Smooth muscle cell (in vitro differentiated cells): Measurements from ENCODE around the gene AFF3. TPM values are rescaled to one million over a fixed set of nuclear protein-coding genes. Genes with fewer than 3 reads are reported as not detected.

ENCODE experiments used
- DNase-seq: peaks from one replicate; lab custom pipeline; 2025; ENCODE audit not compliant: unreplicated experiment; lab: John Stamatoyannopoulos, UW
- H2AFZ ChIP-seq: fragments of 200-600 bp; sonication (generic); 2 replicates; pipeline ENCODE4 v1.6.0; 2016; ENCODE audit warnings: antibody characterized with exemption, low read depth, mild to moderate bottlenecking
- H3F3A ChIP-seq: fragments of 200-600 bp; sonication (generic); 2 replicates; pipeline ENCODE4 v1.6.0; 2017; ENCODE audit warnings: antibody characterized with exemption, low read depth
- H3K27ac ChIP-seq: fragments of 200-600 bp; sonication (generic); 2 replicates; pipeline ENCODE4 v1.5.1; 2016; ENCODE audit warnings: low read depth, mild to moderate bottlenecking
- H3K27me3 ChIP-seq: fragments of 200-600 bp; sonication (generic); 2 replicates; pipeline ENCODE4 v1.6.1; 2016; ENCODE audit warnings: low read depth, mild to moderate bottlenecking
- H3K36me3 ChIP-seq: fragments of 200-600 bp; sonication (generic); 2 replicates; pipeline ENCODE4 v1.5.1; 2016; ENCODE audit warnings: low read depth
- H3K4me1 ChIP-seq: fragments of 200-600 bp; sonication (generic); 2 replicates; pipeline ENCODE4 v1.5.1; 2016; ENCODE audit warnings: low read depth
- H3K4me2 ChIP-seq: fragments of 200-600 bp; sonication (generic); 2 replicates; pipeline ENCODE4 v1.6.0; 2016; ENCODE audit warnings: mild to moderate bottlenecking
- H3K4me3 ChIP-seq: fragments of 200-600 bp; sonication (generic); 2 replicates; pipeline ENCODE4 v1.5.1; 2016; ENCODE audit warnings: mild to moderate bottlenecking
- H3K79me2 ChIP-seq: fragments of 200-600 bp; sonication (generic); 2 replicates; pipeline ENCODE4 v1.6.0; 2016; ENCODE audit warnings: low read depth, mild to moderate bottlenecking
- H3K9ac ChIP-seq: fragments of 200-600 bp; sonication (generic); 2 replicates; pipeline ENCODE4 v1.6.0; 2016; ENCODE audit warnings: low read depth
- H3K9me3 ChIP-seq: fragments of 200-600 bp; sonication (generic); replicated peaks from 2 replicates; pipeline ENCODE4 v1.5.1; 2016; ENCODE audit warnings: low read depth
- H4K20me1 ChIP-seq: fragments of 200-600 bp; sonication (generic); 2 replicates; pipeline ENCODE4 v1.6.0; 2016; ENCODE audit warnings: low read depth
- WGBS: methylation state at CpG from one replicate; pipeline ENCODE4 v1.1.7; 2016; ENCODE audit warnings: low lambda C conversion rate; 5-methylcytosine and 5-hydroxymethylcytosine counted together
- polyA plus RNA-seq: library from polyadenylated mRNA; unstranded; fragments of >200 nt; fragmentation: Nextera tagmentation; extraction: Ambion mirVana; gene quantifications from 2 replicates; pipeline ENCODE4 v1.2.1, GENCODE V29; 2016
- total RNA-seq: library from RNA; depleted of rRNA; stranded (reverse); fragments of >200 nt; gene quantifications from 2 replicates; pipeline ENCODE4 v1.2.3, GENCODE V29; 2014
- TF ChIP-seq, protein P1 (sequence below): fragments of 200-600 bp; sonication (generic); IDR thresholded peaks from 2 replicates; pipeline ENCODE4 v1.5.1; 2017; ENCODE audit warnings: borderline replicate concordance, mild to moderate bottlenecking, antibody characterized with exemption; ENCODE audit not compliant: insufficient read depth, poor library complexity, severe bottlenecking

Gene AFF3
- total and polyA plus RNA-seq, 2 experiments from 2014 or later = 0.27 to 0.39 TPM

DNA sequence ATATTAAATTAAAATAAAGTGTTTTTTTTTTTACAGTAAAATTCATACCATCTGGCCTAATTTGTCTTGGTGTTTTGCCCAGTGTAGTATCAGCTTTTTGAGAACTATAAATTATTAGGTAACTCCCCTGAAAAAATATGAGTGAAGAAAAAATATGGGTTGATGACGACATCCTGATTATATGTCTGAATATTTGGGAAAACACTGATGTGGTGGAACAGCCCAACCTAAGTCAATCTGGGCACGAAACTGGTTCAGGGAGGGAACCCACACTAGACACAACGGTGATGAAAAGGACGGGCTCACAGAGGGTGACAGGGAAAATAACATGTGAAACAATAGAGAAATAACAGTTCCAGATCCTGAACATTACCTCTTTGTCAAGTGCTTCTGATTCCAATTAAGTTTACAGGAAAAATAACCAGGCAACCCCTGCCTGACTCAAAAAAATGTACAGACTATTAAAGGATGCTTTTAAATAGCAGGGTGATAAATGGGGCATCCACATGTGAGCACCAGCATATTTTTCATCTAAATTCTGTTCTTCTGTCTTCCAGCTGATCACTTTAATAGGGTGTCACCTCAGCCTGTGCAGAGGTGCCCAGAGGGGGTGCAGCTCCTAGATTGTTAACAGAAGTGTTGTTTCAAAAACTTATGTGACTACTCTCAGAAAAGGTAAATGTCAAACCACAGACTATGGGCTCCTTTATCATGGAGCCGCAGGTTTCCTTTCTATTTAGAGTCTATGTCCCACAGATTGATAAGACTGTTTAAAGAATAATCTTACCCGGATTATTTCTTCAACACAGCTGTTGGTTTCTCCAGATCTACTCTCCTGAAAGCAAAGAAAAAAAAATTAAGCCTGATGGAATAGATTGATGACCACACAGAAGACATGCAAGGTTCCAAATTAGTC lies 305.4 kb downstream of the AFF3 start:
- Histone ChIP-seq H3K4me1 (no peaks in the 10 kb centered on the region), H4K20me1 (no peaks in the 10 kb centered on the region), H3K27ac (no peak overlapping the region), H3K36me3 (no peaks in the 10 kb centered on the region), H3F3A (no peaks in the 10 kb centered on the region), H2AFZ (no peak overlapping the region), H3K4me2 (no peak overlapping the region), H3K79me2 (no peaks in the 10 kb centered on the region), H3K9me3 (no peaks in the 10 kb centered on the region), H3K27me3 (peaks cover 52% of the 10 kb centered on the region), H3K9ac (no peak overlapping the region), H3K4me3 (no peak overlapping the region)
- TF ChIP-seq, protein P1, sequence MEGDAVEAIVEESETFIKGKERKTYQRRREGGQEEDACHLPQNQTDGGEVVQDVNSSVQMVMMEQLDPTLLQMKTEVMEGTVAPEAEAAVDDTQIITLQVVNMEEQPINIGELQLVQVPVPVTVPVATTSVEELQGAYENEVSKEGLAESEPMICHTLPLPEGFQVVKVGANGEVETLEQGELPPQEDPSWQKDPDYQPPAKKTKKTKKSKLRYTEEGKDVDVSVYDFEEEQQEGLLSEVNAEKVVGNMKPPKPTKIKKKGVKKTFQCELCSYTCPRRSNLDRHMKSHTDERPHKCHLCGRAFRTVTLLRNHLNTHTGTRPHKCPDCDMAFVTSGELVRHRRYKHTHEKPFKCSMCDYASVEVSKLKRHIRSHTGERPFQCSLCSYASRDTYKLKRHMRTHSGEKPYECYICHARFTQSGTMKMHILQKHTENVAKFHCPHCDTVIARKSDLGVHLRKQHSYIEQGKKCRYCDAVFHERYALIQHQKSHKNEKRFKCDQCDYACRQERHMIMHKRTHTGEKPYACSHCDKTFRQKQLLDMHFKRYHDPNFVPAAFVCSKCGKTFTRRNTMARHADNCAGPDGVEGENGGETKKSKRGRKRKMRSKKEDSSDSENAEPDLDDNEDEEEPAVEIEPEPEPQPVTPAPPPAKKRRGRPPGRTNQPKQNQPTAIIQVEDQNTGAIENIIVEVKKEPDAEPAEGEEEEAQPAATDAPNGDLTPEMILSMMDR = no peak
- 85% methylated on average over 6 of the region's 6 CpGs for WGBS
- DNase-seq = no peak

GRCh38 chr2:99834426-99834825 lies 308.0 kb downstream of the AFF3 start:
- peaks cover 43% of the 10 kb centered on the region for H3K27me3 ChIP-seq
- H3K4me2 ChIP-seq = no peak overlapping the region
- no peak overlapping the region for H3K9ac ChIP-seq
- H3K4me3 ChIP-seq = no peak overlapping the region
- H4K20me1 ChIP-seq = no peaks in the 10 kb centered on the region
- no peak overlapping the region for H3K27ac ChIP-seq
- no peaks in the 10 kb centered on the region for H3K9me3 ChIP-seq
- H3K4me1 ChIP-seq = no peaks in the 10 kb centered on the region
- no peaks in the 10 kb centered on the region for H3K79me2 ChIP-seq
- WGBS = 70% methylated on average over 6 of the region's 6 CpGs
- TF ChIP-seq, protein P1 = no peak
- no peaks in the 10 kb centered on the region for H3F3A ChIP-seq
- no peak for DNase-seq
- no peaks in the 10 kb centered on the region for H3K36me3 ChIP-seq
- no peak overlapping the region for H2AFZ ChIP-seq

DNA sequence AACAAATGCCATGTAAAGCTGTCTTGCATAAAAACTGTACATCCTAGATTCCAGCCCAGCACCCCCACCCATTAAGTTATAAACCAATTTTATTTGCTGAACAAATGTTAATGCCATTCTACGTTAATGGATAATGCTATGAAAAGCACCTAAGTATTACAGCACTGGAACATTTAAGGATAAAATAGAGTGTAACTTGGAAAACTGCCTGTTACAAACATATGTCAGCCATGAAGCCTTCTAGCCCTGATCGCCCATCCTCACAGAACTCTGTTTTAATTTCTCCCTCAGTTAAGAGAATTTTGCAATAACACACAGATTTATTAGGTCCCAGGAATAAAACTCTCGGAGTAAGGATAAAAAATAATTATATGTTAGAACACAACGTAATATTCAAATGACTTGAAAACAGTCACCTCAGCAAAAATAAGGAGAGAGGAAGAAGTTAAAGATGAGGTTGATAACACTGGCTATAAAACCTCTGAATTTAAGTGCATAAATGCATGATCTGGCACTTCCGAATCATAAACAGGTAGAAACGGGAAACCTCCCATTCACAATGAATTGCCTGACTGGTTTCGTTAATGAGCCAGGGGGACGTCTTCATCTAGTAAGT lies 308.7 kb downstream of the AFF3 start:
- TF ChIP-seq, protein P1 = no peak
- Histone ChIP-seq H3K27ac (no peak overlapping the region), H3K4me2 (no peak overlapping the region), H3K27me3 (peaks cover 43% of the 10 kb centered on the region), H3F3A (no peaks in the 10 kb centered on the region), H3K9ac (no peak overlapping the region), H4K20me1 (no peaks in the 10 kb centered on the region), H3K4me1 (no peaks in the 10 kb centered on the region), H3K79me2 (no peaks in the 10 kb centered on the region), H3K36me3 (no peaks in the 10 kb centered on the region), H3K4me3 (no peak overlapping the region), H2AFZ (no peak overlapping the region), H3K9me3 (no peaks in the 10 kb centered on the region)
- 85% methylated on average over 8 of the region's 8 CpGs for WGBS
- DNase-seq = no peak
